Measurements from ENCODE around the gene KIR2DL4. TPM values are rescaled to one million over a fixed set of nuclear protein-coding genes. Genes with fewer than 3 reads are reported as not detected.
"Not testable (repeated sequence)": the region's sequence is repeated elsewhere in the genome, so short reads cannot be mapped to it uniquely, and the experiment has no call there.

KIR2DL4 gene
- total RNA-seq, 1 donor from 2014 or later: not detected

GRCh38 chr19:54817670-54818536 is 14.5 kb downstream of the KIR2DL4 start:
- H3K4me1 Mint-ChIP-seq (ENCODE audit: unreplicated experiment): no peaks in the 10 kb centered on the region
- H3K9me3 Mint-ChIP-seq: peaks cover 23% of the 10 kb centered on the region
- no peaks in the 10 kb centered on the region for H3K36me3 Mint-ChIP-seq
- no peak for DNase-seq (ENCODE audit: extremely low spot score, unreplicated experiment)
- no peak overlapping the region for H3K4me3 Mint-ChIP-seq
- no peak for TF ChIP-seq CTCF (conservative IDR thresholded peaks at IDR 0.05)
- no peaks in the 10 kb centered on the region for H3K27me3 Mint-ChIP-seq
- no peak overlapping the region for H3K27ac Mint-ChIP-seq

DNA sequence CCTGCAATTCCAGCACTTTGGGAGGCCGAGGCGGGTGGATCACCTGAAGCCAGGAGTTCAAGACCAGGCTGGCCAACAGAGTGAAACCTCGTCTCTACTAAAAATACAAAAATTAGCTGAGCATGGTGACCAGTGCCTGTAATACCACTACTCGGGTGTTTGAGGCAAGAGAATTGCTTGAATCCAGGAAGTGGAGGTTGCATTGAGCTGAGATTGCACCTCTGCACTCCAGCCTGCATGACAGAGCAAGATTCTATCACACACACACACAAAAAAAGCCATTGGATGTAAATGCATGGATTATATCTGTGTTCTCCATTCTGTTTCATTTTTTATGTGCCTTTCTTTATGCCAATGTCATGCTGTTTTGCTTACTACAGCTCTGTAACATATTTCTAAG is 21.0 kb downstream of the KIR2DL4 start:
- not testable (repeated sequence) for DNase-seq (ENCODE audit: extremely low spot score, unreplicated experiment); H3K36me3 Mint-ChIP-seq; H3K9me3 Mint-ChIP-seq; H3K27me3 Mint-ChIP-seq; H3K4me1 Mint-ChIP-seq (ENCODE audit: unreplicated experiment); H3K27ac Mint-ChIP-seq; H3K4me3 Mint-ChIP-seq

DNA sequence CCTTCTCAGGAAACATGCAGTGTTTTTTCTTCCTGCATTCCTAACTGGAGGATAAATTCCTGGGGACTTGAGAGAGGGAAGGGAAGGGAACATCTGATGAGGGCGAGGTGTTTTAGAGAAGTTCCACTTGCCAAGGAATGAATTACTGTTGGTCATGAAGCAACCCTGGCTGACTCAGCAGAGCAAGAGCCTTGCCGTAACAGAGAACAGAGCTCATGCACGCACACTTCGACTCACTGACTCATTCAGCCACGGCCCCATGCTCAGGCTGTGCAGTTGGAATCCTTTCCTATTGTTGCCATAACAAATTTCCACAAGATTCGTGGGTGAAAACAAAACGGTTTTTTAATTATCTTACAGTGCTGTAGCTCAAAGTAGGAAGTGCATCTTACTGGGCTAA is 21.9 kb downstream of the KIR2DL4 start:
- DNase-seq (ENCODE audit: extremely low spot score, unreplicated experiment); H3K27ac Mint-ChIP-seq; H3K27me3 Mint-ChIP-seq; H3K4me1 Mint-ChIP-seq (ENCODE audit: unreplicated experiment); H3K4me3 Mint-ChIP-seq; H3K9me3 Mint-ChIP-seq; H3K36me3 Mint-ChIP-seq: not testable (repeated sequence)

DNA sequence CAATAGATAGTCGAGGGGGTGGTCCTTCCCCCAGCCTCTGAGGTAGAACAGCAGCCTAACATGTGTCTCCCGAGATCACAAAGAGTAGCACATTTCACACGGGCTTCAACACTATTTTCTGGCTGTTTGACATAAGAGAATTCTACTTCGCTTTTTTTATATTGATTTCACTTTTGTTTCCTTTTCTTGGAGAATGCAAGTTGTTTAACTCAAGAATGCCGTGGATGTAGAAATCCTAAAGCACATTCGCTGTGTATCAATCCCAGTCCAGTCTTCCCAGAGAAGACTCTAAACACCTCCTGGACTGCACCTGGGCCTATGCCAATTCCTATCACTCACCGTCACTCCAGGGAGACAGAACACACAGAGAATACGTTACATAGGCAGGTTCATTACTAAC is 24.7 kb downstream of the KIR2DL4 start:
- not testable (repeated sequence) for H3K4me1 Mint-ChIP-seq (ENCODE audit: unreplicated experiment); H3K27me3 Mint-ChIP-seq; H3K4me3 Mint-ChIP-seq; H3K9me3 Mint-ChIP-seq; H3K36me3 Mint-ChIP-seq; H3K27ac Mint-ChIP-seq; DNase-seq (ENCODE audit: extremely low spot score, unreplicated experiment)

GRCh38 chr19:54832496-54832895 is 29.1 kb downstream of the KIR2DL4 start, which contains the start of gene KIR2DS4:
KIR2DS4 (plus strand) TSS chr19:54832676.
- H3K9me3 Mint-ChIP-seq; H3K27ac Mint-ChIP-seq; H3K36me3 Mint-ChIP-seq; H3K4me1 Mint-ChIP-seq (ENCODE audit: unreplicated experiment); DNase-seq (ENCODE audit: extremely low spot score, unreplicated experiment); H3K27me3 Mint-ChIP-seq; H3K4me3 Mint-ChIP-seq: not testable (repeated sequence)

- not testable (repeated sequence) for H3K4me3 Mint-ChIP-seq; DNase-seq (ENCODE audit: extremely low spot score, unreplicated experiment); H3K9me3 Mint-ChIP-seq; H3K36me3 Mint-ChIP-seq; H3K27ac Mint-ChIP-seq; H3K4me1 Mint-ChIP-seq (ENCODE audit: unreplicated experiment); H3K27me3 Mint-ChIP-seq
Observed at GRCh38 chr19:54835126-54835525, 31.7 kb downstream of the KIR2DL4 start.

- not testable (repeated sequence) for H3K27me3 Mint-ChIP-seq, H3K9me3 Mint-ChIP-seq, H3K27ac Mint-ChIP-seq
Observed at GRCh38 chr19:54837522-54837921, 34.1 kb downstream of the KIR2DL4 start.

GRCh38 chr19:54843171-54843570 is 39.8 kb downstream of the KIR2DL4 start:
- H3K27me3 Mint-ChIP-seq; H3K4me1 Mint-ChIP-seq (ENCODE audit: unreplicated experiment); H3K27ac Mint-ChIP-seq; DNase-seq (ENCODE audit: extremely low spot score, unreplicated experiment); H3K4me3 Mint-ChIP-seq; H3K36me3 Mint-ChIP-seq: not testable (repeated sequence)
- H3K9me3 Mint-ChIP-seq: peaks cover 10% of the 10 kb centered on the region

More at GRCh38 chr19:54837522-54837921, 34.1 kb downstream of the KIR2DL4 start:
- DNase-seq (ENCODE audit: extremely low spot score, unreplicated experiment); H3K36me3 Mint-ChIP-seq; H3K4me3 Mint-ChIP-seq; H3K4me1 Mint-ChIP-seq (ENCODE audit: unreplicated experiment): not testable (repeated sequence)

- H3K27ac Mint-ChIP-seq; H3K36me3 Mint-ChIP-seq; H3K4me3 Mint-ChIP-seq; DNase-seq (ENCODE audit: extremely low spot score, unreplicated experiment); H3K27me3 Mint-ChIP-seq; H3K4me1 Mint-ChIP-seq (ENCODE audit: unreplicated experiment): not testable (repeated sequence)
- peaks cover 13% of the 10 kb centered on the region for H3K9me3 Mint-ChIP-seq
Observed at GRCh38 chr19:54850061-54850640, 46.7 kb downstream of the KIR2DL4 start, which contains the start of gene KIR3DL2. KIR3DL2 (plus strand) TSS chr19:54850443; CDS start chr19:54850476, 33 bp downstream.
